ENCODE measurements around the gene RPP25L.

The RPP25L gene

GRCh38 chr9:34591917-34592866 lies 19.7 kb downstream of the RPP25L start:
- DNase-seq (ENCODE audit: extremely low read depth, insufficient read length): no peak
- Histone ChIP-seq H3K27me3 (replicated peaks; ENCODE audit: control insufficient read depth, insufficient read depth, low read length) (peaks cover 10% of the 10 kb centered on the region), H3K4me3 (replicated peaks; ENCODE audit: low read depth, low read length) (no peak overlapping the region), H3K36me3 (ENCODE audit: control insufficient read depth, insufficient read depth, low read length) (no peaks in the 10 kb centered on the region)
- TF ChIP-seq, protein P1, sequence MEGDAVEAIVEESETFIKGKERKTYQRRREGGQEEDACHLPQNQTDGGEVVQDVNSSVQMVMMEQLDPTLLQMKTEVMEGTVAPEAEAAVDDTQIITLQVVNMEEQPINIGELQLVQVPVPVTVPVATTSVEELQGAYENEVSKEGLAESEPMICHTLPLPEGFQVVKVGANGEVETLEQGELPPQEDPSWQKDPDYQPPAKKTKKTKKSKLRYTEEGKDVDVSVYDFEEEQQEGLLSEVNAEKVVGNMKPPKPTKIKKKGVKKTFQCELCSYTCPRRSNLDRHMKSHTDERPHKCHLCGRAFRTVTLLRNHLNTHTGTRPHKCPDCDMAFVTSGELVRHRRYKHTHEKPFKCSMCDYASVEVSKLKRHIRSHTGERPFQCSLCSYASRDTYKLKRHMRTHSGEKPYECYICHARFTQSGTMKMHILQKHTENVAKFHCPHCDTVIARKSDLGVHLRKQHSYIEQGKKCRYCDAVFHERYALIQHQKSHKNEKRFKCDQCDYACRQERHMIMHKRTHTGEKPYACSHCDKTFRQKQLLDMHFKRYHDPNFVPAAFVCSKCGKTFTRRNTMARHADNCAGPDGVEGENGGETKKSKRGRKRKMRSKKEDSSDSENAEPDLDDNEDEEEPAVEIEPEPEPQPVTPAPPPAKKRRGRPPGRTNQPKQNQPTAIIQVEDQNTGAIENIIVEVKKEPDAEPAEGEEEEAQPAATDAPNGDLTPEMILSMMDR (IDR thresholded peaks at IDR 0.05; ENCODE audit: insufficient read depth, low read length, poor library complexity, severe bottlenecking): no peak

- H3K4me3 ChIP-seq (replicated peaks; ENCODE audit: low read depth, low read length): no peak overlapping the region; the same call in 1 of the 2 replicates
- no peaks in the 10 kb centered on the region for H3K36me3 ChIP-seq (ENCODE audit: control insufficient read depth, insufficient read depth, low read length)
- peak; percentile 75 for DNase-seq (ENCODE audit: extremely low read depth, insufficient read length)
- peaks cover 10% of the 10 kb centered on the region for H3K27me3 ChIP-seq (replicated peaks; ENCODE audit: control insufficient read depth, insufficient read depth, low read length)
- TF ChIP-seq, protein P1 (IDR thresholded peaks at IDR 0.05; ENCODE audit: insufficient read depth, low read length, poor library complexity, severe bottlenecking): peak; percentile 96
Observed at GRCh38 chr9:34591248-34591916, 20.5 kb downstream of the RPP25L start.

DNA sequence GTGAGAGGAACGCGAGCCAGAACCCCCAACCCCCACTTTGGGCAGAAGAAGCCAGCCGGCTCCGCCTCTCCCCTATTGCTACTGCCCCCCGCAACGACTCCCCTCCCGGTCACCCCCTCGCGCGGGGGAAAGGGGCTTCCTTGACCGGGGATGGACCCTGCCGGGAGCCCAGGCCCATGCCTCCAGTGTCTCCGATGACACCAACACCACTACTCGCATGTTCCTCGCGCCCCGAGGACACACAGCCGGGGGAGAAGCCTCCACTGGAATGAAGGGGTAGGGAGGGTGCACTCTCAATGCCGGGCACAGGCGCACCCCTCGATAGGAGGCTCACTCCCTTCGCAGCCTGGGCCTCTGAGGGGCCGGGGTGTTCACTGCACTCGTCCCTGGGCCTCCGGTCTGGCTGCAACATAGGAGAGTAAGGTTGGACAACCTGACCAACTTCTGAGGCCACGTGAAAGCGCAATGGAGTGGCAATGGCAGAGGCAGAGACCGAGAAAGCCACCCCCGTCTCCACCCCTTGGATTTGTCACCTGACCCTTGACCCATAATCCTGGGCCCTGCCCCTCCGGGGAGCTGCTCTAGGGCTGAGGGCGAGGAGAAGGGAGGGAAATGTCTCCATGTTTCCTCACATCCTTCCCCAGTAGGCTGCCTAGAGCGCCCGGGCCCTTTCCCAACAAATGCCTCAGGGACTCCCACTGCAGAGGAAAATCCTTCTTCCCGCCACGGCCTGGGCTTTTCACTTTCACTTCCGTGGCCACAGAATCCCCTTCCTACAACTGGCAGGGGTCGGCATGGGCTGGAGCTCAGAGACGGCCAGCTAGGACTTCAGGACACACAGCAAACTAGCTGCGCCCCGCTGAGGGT lies 21.3 kb downstream of the RPP25L start:
- Histone ChIP-seq H3K4me3 (replicated peaks; ENCODE audit: low read depth, low read length) (no peak overlapping the region; the same call in 1 of the 2 replicates), H3K36me3 (ENCODE audit: control insufficient read depth, insufficient read depth, low read length) (no peaks in the 10 kb centered on the region), H3K27me3 (replicated peaks; ENCODE audit: control insufficient read depth, insufficient read depth, low read length) (peaks cover 13% of the 10 kb centered on the region)
- peak; percentile 16 for DNase-seq (ENCODE audit: extremely low read depth, insufficient read length)
- TF ChIP-seq, protein P1 (IDR thresholded peaks at IDR 0.05; ENCODE audit: insufficient read depth, low read length, poor library complexity, severe bottlenecking): no peak

DNA sequence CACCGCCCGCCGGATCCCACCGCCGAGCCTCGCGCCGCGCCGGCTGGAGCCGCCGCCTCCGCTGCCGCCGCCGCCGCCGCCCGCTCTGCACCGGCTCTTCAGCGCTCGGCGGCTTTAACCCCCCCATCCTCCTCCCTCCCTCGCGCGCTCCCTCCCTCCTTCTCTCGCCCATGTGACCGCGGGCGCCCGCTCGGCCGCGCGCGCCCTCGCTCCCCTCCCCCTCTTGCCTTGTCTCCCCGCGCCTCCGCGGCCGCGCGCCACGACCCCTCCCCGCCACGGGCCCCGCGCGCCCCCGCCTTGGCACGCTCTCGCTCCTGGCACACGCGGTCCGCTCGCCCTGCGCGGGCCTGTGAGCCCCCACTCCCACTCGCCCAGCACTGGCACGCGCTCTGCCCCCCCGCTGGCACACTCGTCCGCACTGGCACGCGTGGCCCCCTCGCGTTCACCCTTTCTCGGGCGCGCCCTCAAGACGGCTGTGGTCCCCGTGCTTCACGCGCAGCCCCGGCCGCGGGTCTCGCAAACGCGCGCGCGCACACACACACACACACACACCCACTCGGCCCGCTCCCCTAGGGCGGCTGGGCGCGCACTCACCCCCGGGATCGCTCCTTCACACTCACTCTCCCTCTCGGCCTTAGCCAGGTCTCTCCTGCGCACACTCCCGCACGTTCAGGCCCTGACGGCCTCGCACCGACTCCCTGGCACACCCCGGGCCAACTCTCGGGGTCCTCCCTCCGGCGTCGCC lies 22.1 kb downstream of the RPP25L start, which contains the start of gene CNTFR:
Gene CNTFR (minus strand): TSS at position 89 of the 745 bp plus-strand sequence. CDS start 20,743 bp downstream, outside the sequence.
- TF ChIP-seq, protein P1 (IDR thresholded peaks at IDR 0.05; ENCODE audit: insufficient read depth, low read length, poor library complexity, severe bottlenecking): no peak
- no peaks in the 10 kb centered on the region for H3K36me3 ChIP-seq (ENCODE audit: control insufficient read depth, insufficient read depth, low read length)
- no peak within 1 kb of the TSS for H3K4me3 ChIP-seq (replicated peaks; ENCODE audit: low read depth, low read length)
- H3K27me3 ChIP-seq (replicated peaks; ENCODE audit: control insufficient read depth, insufficient read depth, low read length): peaks cover 13% of the 10 kb centered on the region
- no peak for DNase-seq (ENCODE audit: extremely low read depth, insufficient read length)
